Sigmoid colon (tissue), 3 donors: ENCODE data around the gene FAXDC2.

Source experiments
- CTCF ChIP-seq, 4 experiments: fragments of 450-650 bp in 3 of 4; fragments of 200-600 bp in 1 of 4; IDR thresholded peaks; one replicate each; pipeline ENCODE4 v1.5.1; 2016 to 2019; ENCODE audit warnings: antibody characterized with exemption in 4 of 4, mild to moderate bottlenecking in 3 of 4, moderate library complexity in 2 of 4
- POLR2A ChIP-seq, 2 donors: fragments of 450-650 bp; IDR thresholded peaks; one replicate each; pipeline ENCODE4 v1.6.1; 2016; ENCODE audit warnings: antibody characterized with exemption in 2 of 2, mild to moderate bottlenecking in 2 of 2, moderate library complexity in 2 of 2

DNA sequence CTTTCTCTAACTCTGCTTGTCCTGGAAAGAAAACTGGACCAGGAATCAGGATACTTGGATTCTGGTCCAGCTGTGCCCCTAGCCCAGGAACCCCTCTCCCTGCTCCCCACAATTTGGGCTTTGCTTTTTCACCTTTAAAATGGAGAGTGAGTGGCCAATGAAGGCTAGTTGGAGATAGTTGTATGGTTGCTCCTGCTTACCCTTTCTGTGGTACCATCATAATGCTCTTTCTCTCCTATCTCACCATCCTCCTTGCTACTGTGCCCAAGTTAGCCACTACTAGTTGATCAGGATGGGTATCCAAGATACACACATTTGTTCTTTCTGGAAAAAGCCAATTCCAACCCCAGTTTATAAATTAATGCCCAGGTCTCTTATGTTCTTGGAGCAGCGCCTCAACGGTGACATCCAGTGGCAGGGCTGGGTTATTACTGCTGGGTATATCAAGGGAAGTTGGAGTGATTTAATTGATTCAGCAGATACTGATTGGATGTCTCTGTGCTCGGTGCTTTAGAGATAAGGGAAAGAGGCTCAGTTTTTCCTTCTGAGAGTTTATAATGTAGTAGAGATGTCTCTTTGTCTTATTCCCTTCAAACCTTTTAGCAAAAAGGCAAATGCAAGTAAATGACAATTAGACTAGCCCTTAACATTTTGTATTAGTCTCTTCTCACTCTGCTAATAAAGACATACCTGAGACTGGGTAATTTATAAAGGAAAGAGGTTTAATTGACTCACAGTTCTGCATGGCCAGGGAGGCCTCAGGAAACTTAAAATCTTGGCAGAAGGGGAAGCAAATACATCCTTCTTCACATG is 38.5 kb downstream of the FAXDC2 start:
- TF ChIP-seq CTCF (IDR thresholded peaks at IDR 0.05) (peak; percentile 73 to 91 (median 87)), POLR2A (IDR thresholded peaks at IDR 0.05) (no peak)
